Measurements from ENCODE around the gene MCM5.

DNA sequence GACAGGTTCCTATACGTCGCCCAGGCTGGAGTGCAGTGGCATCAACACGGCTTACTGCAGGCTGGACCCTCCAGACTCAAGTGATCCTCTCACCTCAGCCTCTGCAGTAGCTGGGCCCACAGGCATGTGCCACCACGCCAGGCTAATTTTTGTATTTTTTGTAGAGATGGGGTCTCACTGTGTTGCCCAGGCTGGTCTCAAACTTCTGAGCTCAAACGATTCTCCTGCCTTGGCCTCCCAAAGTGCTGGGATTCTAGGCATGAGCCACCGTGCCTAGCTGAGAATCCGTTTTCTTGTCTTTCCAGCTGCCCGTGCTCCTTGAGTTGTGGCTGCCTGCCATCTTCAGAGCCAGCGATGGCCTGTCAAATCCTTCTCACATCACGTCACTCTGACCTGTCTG is 56.8 kb downstream of the MCM5 start:
- TF ChIP-seq CTCF (IDR thresholded peaks at IDR 0.05; ENCODE audit: low read length) (no peak), EZH2 (IDR thresholded peaks at IDR 0.05; ENCODE audit: borderline replicate concordance, low read length) (no peak)
